Measurements from ENCODE around the gene CRYGN. TPM values are rescaled to one million over a fixed set of nuclear protein-coding genes. Genes with fewer than 3 reads are reported as not detected.

CRYGN gene
- polyA plus RNA-seq, 3 donors: not detected

- no peaks in the 10 kb centered on the region for H3K36me3 ChIP-seq (replicated peaks in 1 of 2; ENCODE audit: control insufficient read depth in 1 of 2, insufficient read depth in 2 of 2, low read length in 2 of 2)
- Mint-ChIP-seq H3K36me3 (no peaks in the 10 kb centered on the region), H3K4me1 (peaks cover 21% of the 10 kb centered on the region), H3K9me3 (peaks cover 4 to 11% (median 7%) of the 10 kb centered on the region in 7 donors), H3K27ac (no peak overlapping the region), H3K27me3 (ENCODE audit: low read depth in 3 of 3) (peaks cover 25 to 29% (median 26%) of the 10 kb centered on the region in 3 donors), H3K4me3 (no peak overlapping the region)
- TF ChIP-seq CTCF (IDR thresholded peaks at IDR 0.05): no peak
- peaks cover 3 to 8% of the 10 kb centered on the region in 2 donors for H3K9me3 ChIP-seq (replicated peaks in 1 of 2; ENCODE audit: control insufficient read depth in 1 of 2, insufficient read depth in 1 of 2, low read length in 2 of 2)
- no peak overlapping the region for H2AFZ ChIP-seq (ENCODE audit: insufficient read depth, low read depth, low read length, poor library complexity, severe bottlenecking)
- no peak overlapping the region for H3K4me3 ChIP-seq (replicated peaks in 1 of 3; ENCODE audit: low read depth in 2 of 3, low read length in 3 of 3)
- H3K4me2 ChIP-seq (replicated peaks; ENCODE audit: extremely low read depth, low read length, poor library complexity, severe bottlenecking): no peak overlapping the region
- no peak for DNase-seq
- H3K27me3 ChIP-seq (ENCODE audit: control insufficient read depth in 2 of 2, insufficient read depth in 2 of 2, low read length in 2 of 2): no peaks in the 10 kb centered on the region
- peaks cover 12 to 13% of the 10 kb centered on the region in 2 donors for H3K4me1 ChIP-seq (ENCODE audit: control insufficient read depth in 1 of 2, insufficient read depth in 2 of 2, low read length in 2 of 2)
- no peak overlapping the region for H3K27ac ChIP-seq (ENCODE audit: low read depth in 1 of 2, low read length in 2 of 2)
- no peaks in the 10 kb centered on the region for H3K79me2 ChIP-seq (ENCODE audit: insufficient read depth, low read length)
- H4K20me1 ChIP-seq (ENCODE audit: insufficient read depth, low read length): no peaks in the 10 kb centered on the region
- WGBS (ENCODE audit: insufficient coverage): 91% methylated on average over 13 of the region's 13 CpGs
- intact Hi-C loops (cut with micrococcal nuclease): no loop called here
- H3K9ac ChIP-seq (ENCODE audit: insufficient read depth, low read length, poor library complexity, severe bottlenecking): no peak overlapping the region
Observed at GRCh38 chr7:151392426-151392825, 47.5 kb downstream of the CRYGN start.

- Mint-ChIP-seq H3K27ac (no peak overlapping the region), H3K4me3 (no peak overlapping the region), H3K27me3 (ENCODE audit: low read depth in 3 of 3) (peaks cover 25 to 29% (median 26%) of the 10 kb centered on the region in 3 donors), H3K4me1 (peaks cover 21% of the 10 kb centered on the region), H3K9me3 (peaks cover 0 to 7% (median 3%) of the 10 kb centered on the region in 7 donors), H3K36me3 (no peaks in the 10 kb centered on the region)
- 94% methylated on average over 7 of the region's 8 CpGs for WGBS (ENCODE audit: insufficient coverage)
- Histone ChIP-seq H3K4me2 (replicated peaks; ENCODE audit: extremely low read depth, low read length, poor library complexity, severe bottlenecking) (no peak overlapping the region), H3K9ac (ENCODE audit: insufficient read depth, low read length, poor library complexity, severe bottlenecking) (no peak overlapping the region), H3K27ac (ENCODE audit: low read depth in 1 of 2, low read length in 2 of 2) (no peak overlapping the region), H2AFZ (ENCODE audit: insufficient read depth, low read depth, low read length, poor library complexity, severe bottlenecking) (no peak overlapping the region), H3K36me3 (replicated peaks in 1 of 2; ENCODE audit: control insufficient read depth in 1 of 2, insufficient read depth in 2 of 2, low read length in 2 of 2) (no peaks in the 10 kb centered on the region), H3K4me3 (replicated peaks in 1 of 3; ENCODE audit: low read depth in 2 of 3, low read length in 3 of 3) (no peak overlapping the region), H3K4me1 (ENCODE audit: control insufficient read depth in 1 of 2, insufficient read depth in 2 of 2, low read length in 2 of 2) (peaks cover 12 to 13% of the 10 kb centered on the region in 2 donors), H3K79me2 (ENCODE audit: insufficient read depth, low read length) (no peaks in the 10 kb centered on the region), H3K9me3 (replicated peaks in 1 of 2; ENCODE audit: control insufficient read depth in 1 of 2, insufficient read depth in 1 of 2, low read length in 2 of 2) (peaks cover 0 to 4% of the 10 kb centered on the region in 2 donors), H3K27me3 (ENCODE audit: control insufficient read depth in 2 of 2, insufficient read depth in 2 of 2, low read length in 2 of 2) (no peaks in the 10 kb centered on the region), H4K20me1 (ENCODE audit: insufficient read depth, low read length) (no peaks in the 10 kb centered on the region)
- no peak for DNase-seq
- no peak for TF ChIP-seq CTCF (IDR thresholded peaks at IDR 0.05)
- intact Hi-C loops (cut with micrococcal nuclease): no loop called here
Observed at GRCh38 chr7:151392002-151392401, 47.9 kb downstream of the CRYGN start.
